H9 (cell line): ENCODE measurements around the gene GPRIN1. TPM values are rescaled to one million over a fixed set of nuclear protein-coding genes. Genes with fewer than 3 reads are reported as not detected.

ENCODE experiments used
- DNase-seq: peaks from one replicate; pipeline ENCODE4 v3.0.0-alpha.2; 2017
- H2AFZ ChIP-seq: one replicate; pipeline ENCODE4 v1.6.1; 2013; ENCODE audit warnings: mild to moderate bottlenecking, low read length, control low read depth, moderate library complexity
- H2AK5ac ChIP-seq: 2 replicates; pipeline ENCODE4 v1.6.1; 2013; ENCODE audit warnings: low read length, control low read depth, mixed read lengths; ENCODE audit not compliant: insufficient read length
- H2BK120ac ChIP-seq: one replicate; pipeline ENCODE4 v1.6.1; 2013; ENCODE audit warnings: low read depth, mild to moderate bottlenecking, low read length, control low read depth, inconsistent platforms; ENCODE audit not compliant: poor library complexity, severe bottlenecking
- H2BK12ac ChIP-seq: 2 replicates; pipeline ENCODE4 v1.6.1; 2013; ENCODE audit warnings: low read length, control low read depth, mixed read lengths, low read depth; ENCODE audit not compliant: insufficient read length
- H2BK15ac ChIP-seq: 2 replicates; pipeline ENCODE4 v1.6.1; 2013; ENCODE audit warnings: low read depth, low read length, control low read depth
- H2BK20ac ChIP-seq: one replicate; pipeline ENCODE4 v1.6.1; 2013; ENCODE audit warnings: low read depth, mild to moderate bottlenecking, low read length, control low read depth, inconsistent platforms; ENCODE audit not compliant: poor library complexity, severe bottlenecking
- H2BK5ac ChIP-seq: 2 replicates; pipeline ENCODE4 v1.6.1; 2013; ENCODE audit warnings: low read length, control low read depth, mixed read lengths; ENCODE audit not compliant: insufficient read length
- H3K14ac ChIP-seq: 2 replicates; pipeline ENCODE4 v1.6.1; 2013; ENCODE audit warnings: low read length, control low read depth; ENCODE audit not compliant: insufficient read depth
- H3K18ac ChIP-seq: 2 replicates; pipeline ENCODE4 v1.6.1; 2013; ENCODE audit warnings: low read depth, mild to moderate bottlenecking, mixed read lengths, low read length, control low read depth; ENCODE audit not compliant: insufficient read length
- H3K23ac ChIP-seq: 2 replicates; pipeline ENCODE4 v1.6.1; 2013; ENCODE audit warnings: low read length, control low read depth, mixed read lengths, low read depth; ENCODE audit not compliant: insufficient read length
- H3K23me2 ChIP-seq: 2 replicates; pipeline ENCODE4 v1.6.1; 2013; ENCODE audit warnings: low read depth, mild to moderate bottlenecking, mixed read lengths, low read length, control low read depth; ENCODE audit not compliant: insufficient read length, poor library complexity, severe bottlenecking
- H3K27ac ChIP-seq: 2 replicates; pipeline ENCODE4 v1.5.1; 2013; ENCODE audit warnings: low read length, control low read depth, mixed read lengths, low read depth; ENCODE audit not compliant: insufficient read length
- H3K27me3 ChIP-seq: 2 replicates; pipeline ENCODE4 v1.6.1; 2013; ENCODE audit warnings: low read length, control low read depth, inconsistent platforms; ENCODE audit not compliant: insufficient read depth
- H3K4ac ChIP-seq: 2 replicates; pipeline ENCODE4 v1.6.1; 2013; ENCODE audit warnings: low read depth, mild to moderate bottlenecking, control low read depth, inconsistent platforms, low read length, moderate library complexity
- H3K4me1 ChIP-seq: 2 replicates; pipeline ENCODE4 v1.6.1; 2013; ENCODE audit warnings: low read length, control low read depth, inconsistent platforms; ENCODE audit not compliant: insufficient read depth
- H3K4me2 ChIP-seq: 2 replicates; pipeline ENCODE4 v1.6.1; 2013; ENCODE audit warnings: low read length, control low read depth, mixed read lengths; ENCODE audit not compliant: insufficient read length, insufficient read depth
- H3K56ac ChIP-seq: 2 replicates; pipeline ENCODE4 v1.6.1; 2013; ENCODE audit warnings: low read depth, mild to moderate bottlenecking, mixed read lengths, low read length, control low read depth; ENCODE audit not compliant: insufficient read length
- H3K79me1 ChIP-seq: 2 replicates; pipeline ENCODE4 v1.6.1; 2013; ENCODE audit warnings: low read depth, mild to moderate bottlenecking, moderate library complexity, low read length, control low read depth, inconsistent platforms; ENCODE audit not compliant: insufficient read depth, poor library complexity, severe bottlenecking
- H3K79me2 ChIP-seq: 2 replicates; pipeline ENCODE4 v1.6.1; 2013; ENCODE audit warnings: low read length, control low read depth, inconsistent platforms; ENCODE audit not compliant: insufficient read depth
- H3K9ac ChIP-seq: 2 replicates; pipeline ENCODE4 v1.6.1; 2013; ENCODE audit warnings: low read length, control low read depth, mixed read lengths; ENCODE audit not compliant: insufficient read length; ENCODE audit errors: extremely low read depth
- H3K9me3 ChIP-seq: one replicate; pipeline ENCODE4 v1.6.1; 2013; ENCODE audit warnings: low read depth, low read length, inconsistent platforms; ENCODE audit not compliant: control insufficient read depth
- H3T11ph ChIP-seq: one replicate; pipeline ENCODE4 v1.6.1; 2013; ENCODE audit warnings: mild to moderate bottlenecking, low read length, control low read depth, inconsistent platforms
- H4K20me1 ChIP-seq: one replicate; pipeline ENCODE4 v1.6.1; 2013; ENCODE audit not compliant: control insufficient read depth, insufficient read length, insufficient read depth
- H4K5ac ChIP-seq: 2 replicates; pipeline ENCODE4 v1.6.1; 2013; ENCODE audit warnings: low read depth, mild to moderate bottlenecking, mixed read lengths, low read length, control low read depth; ENCODE audit not compliant: insufficient read length
- H4K8ac ChIP-seq: replicated peaks from 2 replicates; pipeline ENCODE4 v1.6.1; 2013; ENCODE audit warnings: low read length, control low read depth, mixed read lengths, low read depth; ENCODE audit not compliant: insufficient read length
- H4K91ac ChIP-seq: 2 replicates; pipeline ENCODE4 v1.6.1; 2013; ENCODE audit warnings: low read depth, mild to moderate bottlenecking, moderate library complexity, mixed read lengths, low read length, control low read depth; ENCODE audit not compliant: insufficient read length
- H3K27ac Mint-ChIP-seq, 3 experiments: 2 replicates in 2 of 3; 3 replicates in 1 of 3; pipeline ENCODE4 v1.8.0; 2020 to 2021; ENCODE audit warnings: mixed read lengths in 3 of 3, mild to moderate bottlenecking in 1 of 3, moderate library complexity in 1 of 3
- H3K27me3 Mint-ChIP-seq: 2 replicates; pipeline ENCODE4 v1.8.0; 2021; ENCODE audit warnings: low read depth, mild to moderate bottlenecking, moderate library complexity, mixed read lengths
- H3K36me3 Mint-ChIP-seq, 3 experiments: 2 replicates in 2 of 3; 3 replicates in 1 of 3; pipeline ENCODE4 v1.8.0; 2020 to 2021; ENCODE audit warnings: low read depth in 3 of 3, mixed read lengths in 3 of 3; ENCODE audit not compliant: insufficient read depth in 1 of 3
- H3K4me1 Mint-ChIP-seq, 2 experiments: 2 replicates each; pipeline ENCODE4 v1.8.0; 2020; ENCODE audit warnings: mixed read lengths in 2 of 2
- H3K4me3 Mint-ChIP-seq, 2 experiments: 2 replicates in 1 of 2; 3 replicates in 1 of 2; pipeline ENCODE4 v1.8.0; 2020 to 2021; ENCODE audit warnings: mild to moderate bottlenecking in 2 of 2, mixed read lengths in 2 of 2, moderate library complexity in 1 of 2
- H3K9me3 Mint-ChIP-seq, 2 experiments: 2 replicates in 1 of 2; 3 replicates in 1 of 2; pipeline ENCODE4 v1.8.0; 2020; ENCODE audit warnings: mild to moderate bottlenecking in 2 of 2, mixed read lengths in 2 of 2, moderate library complexity in 1 of 2
- WGBS: extraction: QIAGEN DNeasy Blood & Tissue Kit; methylation state at CpG from one replicate; pipeline ENCODE4 v1.1.7; 2013; ENCODE audit warnings: missing lambda C conversion rate, low lambda C conversion rate, mixed read lengths; ENCODE audit not compliant: insufficient read length; ENCODE audit errors: extremely low coverage; 5-methylcytosine and 5-hydroxymethylcytosine counted together
- total RNA-seq: library from RNA; stranded (reverse); gene quantifications from 2 replicates; pipeline ENCODE4 v1.2.1, GENCODE V29; 2021
- TF ChIP-seq, protein P1 (sequence below): fragments of 200-600 bp; sonication (generic); conservative IDR thresholded peaks from 3 replicates; pipeline ENCODE4 v1.8.0; 2021; ENCODE audit warnings: antibody characterized with exemption, mild to moderate bottlenecking

Gene GPRIN1
- total RNA-seq, 1 experiment from 2014 or later = 10.8 TPM

DNA sequence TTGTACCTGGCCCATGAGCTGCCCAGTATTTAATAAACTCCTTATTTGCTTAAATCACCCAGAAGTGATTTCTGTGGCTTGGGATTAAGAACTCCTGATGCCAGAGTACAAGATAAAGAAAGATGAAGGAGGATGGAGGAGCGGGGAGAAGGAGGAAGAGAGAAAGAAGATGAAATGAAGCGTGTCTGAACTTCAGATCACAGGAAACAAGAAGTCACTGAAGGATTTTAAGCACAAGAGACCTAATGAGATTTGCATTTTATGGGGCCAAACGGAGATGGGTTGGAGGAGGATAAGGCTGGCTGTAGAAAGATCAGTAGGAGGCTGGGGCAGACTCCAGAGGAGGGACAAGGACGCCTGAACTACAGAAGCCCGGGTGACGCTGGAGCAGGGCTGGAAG lies 23.6 kb upstream of the GPRIN1 start:
- Histone ChIP-seq H4K5ac (no peak overlapping the region), H2BK15ac (no peak overlapping the region), H2AK5ac (no peak overlapping the region), H4K20me1 (no peaks in the 10 kb centered on the region), H3T11ph (no peak overlapping the region), H3K9ac (no peak overlapping the region), H2BK5ac (no peak overlapping the region), H2BK120ac (no peak overlapping the region), H2AFZ (no peak overlapping the region), H3K56ac (no peak overlapping the region), H2BK20ac (no peak overlapping the region), H3K23ac (no peak overlapping the region), H3K79me2 (no peaks in the 10 kb centered on the region), H3K14ac (no peak overlapping the region), H3K79me1 (no peaks in the 10 kb centered on the region), H4K8ac (no peak overlapping the region), H2BK12ac (no peak overlapping the region), H3K9me3 (no peaks in the 10 kb centered on the region), H3K4me2 (no peak overlapping the region), H3K27me3 (peaks cover 6% of the 10 kb centered on the region; the same call in 1 of the 2 replicates), H3K4ac (no peak overlapping the region), H3K23me2 (peaks cover 8% of the 10 kb centered on the region), H3K18ac (no peak overlapping the region), H3K27ac (no peak overlapping the region), H3K4me1 (no peaks in the 10 kb centered on the region; the same call in 1 of the 2 replicates), H4K91ac (no peak overlapping the region)
- no CpG with 5 or more reads among the region's 6 CpGs for WGBS
- peaks cover 42 to 56% of the 10 kb centered on the region in 2 experiments for H3K4me1 Mint-ChIP-seq
- no peak overlapping the region for H3K4me3 Mint-ChIP-seq
- H3K9me3 Mint-ChIP-seq = peaks cover 0 to 10% of the 10 kb centered on the region in 2 experiments; a peak in 3 of 5 replicates
- no peak overlapping the region for H3K27ac Mint-ChIP-seq
- peaks cover 0 to 6% (median 2%) of the 10 kb centered on the region in 3 experiments; a peak in 4 of 7 replicates for H3K36me3 Mint-ChIP-seq
- TF ChIP-seq, protein P1, sequence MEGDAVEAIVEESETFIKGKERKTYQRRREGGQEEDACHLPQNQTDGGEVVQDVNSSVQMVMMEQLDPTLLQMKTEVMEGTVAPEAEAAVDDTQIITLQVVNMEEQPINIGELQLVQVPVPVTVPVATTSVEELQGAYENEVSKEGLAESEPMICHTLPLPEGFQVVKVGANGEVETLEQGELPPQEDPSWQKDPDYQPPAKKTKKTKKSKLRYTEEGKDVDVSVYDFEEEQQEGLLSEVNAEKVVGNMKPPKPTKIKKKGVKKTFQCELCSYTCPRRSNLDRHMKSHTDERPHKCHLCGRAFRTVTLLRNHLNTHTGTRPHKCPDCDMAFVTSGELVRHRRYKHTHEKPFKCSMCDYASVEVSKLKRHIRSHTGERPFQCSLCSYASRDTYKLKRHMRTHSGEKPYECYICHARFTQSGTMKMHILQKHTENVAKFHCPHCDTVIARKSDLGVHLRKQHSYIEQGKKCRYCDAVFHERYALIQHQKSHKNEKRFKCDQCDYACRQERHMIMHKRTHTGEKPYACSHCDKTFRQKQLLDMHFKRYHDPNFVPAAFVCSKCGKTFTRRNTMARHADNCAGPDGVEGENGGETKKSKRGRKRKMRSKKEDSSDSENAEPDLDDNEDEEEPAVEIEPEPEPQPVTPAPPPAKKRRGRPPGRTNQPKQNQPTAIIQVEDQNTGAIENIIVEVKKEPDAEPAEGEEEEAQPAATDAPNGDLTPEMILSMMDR = no peak
- no peak for DNase-seq
- peaks cover 72% of the 10 kb centered on the region for H3K27me3 Mint-ChIP-seq
